Uterus (tissue), 4 donors: ENCODE data around the gene REL. TPM values are rescaled to one million over a fixed set of nuclear protein-coding genes. Genes with fewer than 3 reads are reported as not detected.
"Not testable (repeated sequence)": the region's sequence is repeated elsewhere in the genome, so short reads cannot be mapped to it uniquely, and the experiment has no call there.

Experiments
- DNase-seq, 2 donors: peaks; one replicate each; pipeline ENCODE4 v3.0.0-alpha.2; 2019 to 2020
- H3K27ac ChIP-seq, 2 donors: fragments of 200-600 bp; sonication (generic); 1 replicate in 1 of 2; 2 replicates in 1 of 2; pipeline ENCODE4 v1.5.1; 2016 to 2018
- H3K27me3 ChIP-seq, 2 donors: fragments of 200-600 bp; sonication (generic); one replicate each; pipeline ENCODE4 v1.5.1; 2018 to 2019; ENCODE audit warnings: control low read depth in 1 of 2
- H3K36me3 ChIP-seq, 2 donors: fragments of 200-600 bp; sonication (generic); one replicate each; pipeline ENCODE4 v1.5.1; 2019; ENCODE audit warnings: control low read depth in 1 of 2
- H3K4me1 ChIP-seq, 2 donors: fragments of 200-600 bp; sonication (generic); one replicate each; pipeline ENCODE4 v1.5.1; 2018 to 2019; ENCODE audit warnings: control low read depth in 1 of 2
- H3K4me3 ChIP-seq, 2 donors: fragments of 200-600 bp; sonication (generic); 1 replicate in 1 of 2; 2 replicates in 1 of 2; pipeline ENCODE4 v1.5.1; 2018 to 2019; ENCODE audit warnings: mild to moderate bottlenecking in 1 of 2
- H3K9me3 ChIP-seq, 2 donors: fragments of 200-600 bp; sonication (generic); one replicate each; pipeline ENCODE4 v1.5.1; 2019; ENCODE audit warnings: control low read depth in 1 of 2
- POLR2A ChIP-seq, 2 donors: fragments of 450-650 bp; IDR thresholded peaks; one replicate each; pipeline ENCODE4 v1.6.1; 2016; ENCODE audit warnings: antibody characterized with exemption in 2 of 2, mild to moderate bottlenecking in 1 of 2, moderate library complexity in 1 of 2
- intact Hi-C: fragments of 100-400 bp; cut with DNase I; formaldehyde crosslinking; loops from one replicate; pipeline ENCODE4 v1.15.1; 2023; ENCODE audit warnings: low total_unique reads
- total RNA-seq, 4 donors: library from RNA; depleted of rRNA in 3 of 4; stranded (reverse); fragments of >200 nt in 3 of 4; gene quantifications; one replicate each; pipeline versions ENCODE4 v1.1.0 to v1.2.4, GENCODE V29; 2014 to 2023
- TF ChIP-seq, protein P1 (sequence below), 4 experiments: fragments of 200-600 bp in 2 of 4; fragments of 450-650 bp in 2 of 4; sonication (generic) in 2 of 4; IDR thresholded peaks; one replicate each; pipeline ENCODE4 v1.5.1; 2016 to 2019; ENCODE audit warnings: antibody characterized with exemption in 4 of 4, mild to moderate bottlenecking in 2 of 4, moderate library complexity in 1 of 4
- donor health status: DM: yes; HTN: yes; CAD: no.

Gene REL
- total RNA-seq, 4 donors from 2014 or later, result 1.8 to 21.0 (median 12.2) TPM

DNA sequence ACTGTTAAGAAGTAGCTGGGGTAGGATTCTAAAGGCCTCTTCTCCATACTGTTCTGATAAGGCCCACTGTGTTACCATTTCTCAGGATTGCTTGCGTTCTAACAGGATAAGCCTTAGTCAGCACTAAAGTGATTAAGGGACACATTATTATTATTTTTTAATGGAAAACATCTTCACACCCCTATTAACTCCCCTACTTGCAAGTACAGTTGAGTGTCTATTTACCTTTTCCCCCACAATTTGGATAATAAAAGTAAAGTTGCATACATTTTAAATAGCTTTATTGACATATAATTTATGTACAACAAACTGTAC is 9.0 kb downstream of the REL start:
- no peaks in the 10 kb centered on the region for H3K27me3 ChIP-seq
- TF ChIP-seq, protein P1, sequence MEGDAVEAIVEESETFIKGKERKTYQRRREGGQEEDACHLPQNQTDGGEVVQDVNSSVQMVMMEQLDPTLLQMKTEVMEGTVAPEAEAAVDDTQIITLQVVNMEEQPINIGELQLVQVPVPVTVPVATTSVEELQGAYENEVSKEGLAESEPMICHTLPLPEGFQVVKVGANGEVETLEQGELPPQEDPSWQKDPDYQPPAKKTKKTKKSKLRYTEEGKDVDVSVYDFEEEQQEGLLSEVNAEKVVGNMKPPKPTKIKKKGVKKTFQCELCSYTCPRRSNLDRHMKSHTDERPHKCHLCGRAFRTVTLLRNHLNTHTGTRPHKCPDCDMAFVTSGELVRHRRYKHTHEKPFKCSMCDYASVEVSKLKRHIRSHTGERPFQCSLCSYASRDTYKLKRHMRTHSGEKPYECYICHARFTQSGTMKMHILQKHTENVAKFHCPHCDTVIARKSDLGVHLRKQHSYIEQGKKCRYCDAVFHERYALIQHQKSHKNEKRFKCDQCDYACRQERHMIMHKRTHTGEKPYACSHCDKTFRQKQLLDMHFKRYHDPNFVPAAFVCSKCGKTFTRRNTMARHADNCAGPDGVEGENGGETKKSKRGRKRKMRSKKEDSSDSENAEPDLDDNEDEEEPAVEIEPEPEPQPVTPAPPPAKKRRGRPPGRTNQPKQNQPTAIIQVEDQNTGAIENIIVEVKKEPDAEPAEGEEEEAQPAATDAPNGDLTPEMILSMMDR (IDR thresholded peaks at IDR 0.05), result no peak
- TF ChIP-seq POLR2A (IDR thresholded peaks at IDR 0.05), result no peak
- DNase-seq, result no peak
- H3K4me1 ChIP-seq, result peaks cover 0 to 5% of the 10 kb centered on the region in 2 donors
- H3K36me3 ChIP-seq, result no peaks in the 10 kb centered on the region
- H3K4me3 ChIP-seq, result no peak overlapping the region
- intact Hi-C loops, result no loop called here
- no peaks in the 10 kb centered on the region for H3K9me3 ChIP-seq
- H3K27ac ChIP-seq, result no peak overlapping the region

DNA sequence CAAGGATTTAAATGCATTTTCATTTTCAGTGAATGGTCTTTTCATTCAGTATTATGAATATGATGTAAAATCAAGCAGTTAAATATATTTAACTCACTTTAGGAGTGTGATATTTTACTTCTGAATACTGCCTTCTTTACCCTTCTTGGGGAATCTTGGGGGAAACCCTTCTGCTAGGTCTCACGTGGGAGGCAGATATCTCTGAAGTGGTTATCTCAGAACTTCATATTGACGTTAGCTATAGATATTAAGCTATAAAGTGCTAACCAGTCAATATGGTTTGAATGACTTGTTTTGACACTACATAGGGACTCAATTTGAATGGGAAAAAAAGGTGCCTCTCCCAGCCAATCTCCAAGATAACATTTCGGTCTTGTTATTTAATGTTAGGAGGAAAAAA is 9.8 kb downstream of the REL start:
- H3K27me3 ChIP-seq, result no peaks in the 10 kb centered on the region
- H3K4me1 ChIP-seq, result no peaks in the 10 kb centered on the region
- TF ChIP-seq, protein P1 (IDR thresholded peaks at IDR 0.05), result no peak
- TF ChIP-seq POLR2A (IDR thresholded peaks at IDR 0.05), result no peak
- intact Hi-C loops, result no loop called here
- H3K4me3 ChIP-seq, result no peak overlapping the region
- DNase-seq, result no peak
- no peaks in the 10 kb centered on the region for H3K36me3 ChIP-seq
- H3K27ac ChIP-seq, result no peak overlapping the region
- H3K9me3 ChIP-seq, result no peaks in the 10 kb centered on the region

DNA sequence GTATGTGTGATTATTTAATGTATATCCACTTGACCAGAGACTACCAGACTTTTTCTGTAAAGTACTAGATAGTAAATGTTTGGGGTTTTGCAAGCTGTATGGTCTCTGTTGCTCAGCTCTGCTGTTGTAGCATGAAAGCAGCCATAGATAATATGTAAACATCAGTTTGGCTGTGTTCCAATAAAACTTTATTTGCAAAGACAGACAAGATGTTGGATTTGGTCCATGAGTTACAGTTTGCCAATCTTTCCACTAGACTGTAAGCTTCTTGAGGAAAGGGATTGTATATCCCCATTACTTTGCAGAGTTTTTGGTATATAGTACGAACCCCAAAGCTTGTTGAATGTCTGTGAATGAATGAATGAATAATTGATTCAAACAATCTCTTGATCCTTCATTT is 17.2 kb downstream of the REL start:
- Histone ChIP-seq H3K27me3 (no peaks in the 10 kb centered on the region), H3K9me3 (no peaks in the 10 kb centered on the region), H3K36me3 (no peaks in the 10 kb centered on the region), H3K4me3 (no peak overlapping the region), H3K27ac (no peak overlapping the region), H3K4me1 (no peaks in the 10 kb centered on the region)
- intact Hi-C loops, result no loop called here
- no peak for TF ChIP-seq POLR2A (IDR thresholded peaks at IDR 0.05)
- TF ChIP-seq, protein P1 (IDR thresholded peaks at IDR 0.05), result no peak
- no peak for DNase-seq

DNA sequence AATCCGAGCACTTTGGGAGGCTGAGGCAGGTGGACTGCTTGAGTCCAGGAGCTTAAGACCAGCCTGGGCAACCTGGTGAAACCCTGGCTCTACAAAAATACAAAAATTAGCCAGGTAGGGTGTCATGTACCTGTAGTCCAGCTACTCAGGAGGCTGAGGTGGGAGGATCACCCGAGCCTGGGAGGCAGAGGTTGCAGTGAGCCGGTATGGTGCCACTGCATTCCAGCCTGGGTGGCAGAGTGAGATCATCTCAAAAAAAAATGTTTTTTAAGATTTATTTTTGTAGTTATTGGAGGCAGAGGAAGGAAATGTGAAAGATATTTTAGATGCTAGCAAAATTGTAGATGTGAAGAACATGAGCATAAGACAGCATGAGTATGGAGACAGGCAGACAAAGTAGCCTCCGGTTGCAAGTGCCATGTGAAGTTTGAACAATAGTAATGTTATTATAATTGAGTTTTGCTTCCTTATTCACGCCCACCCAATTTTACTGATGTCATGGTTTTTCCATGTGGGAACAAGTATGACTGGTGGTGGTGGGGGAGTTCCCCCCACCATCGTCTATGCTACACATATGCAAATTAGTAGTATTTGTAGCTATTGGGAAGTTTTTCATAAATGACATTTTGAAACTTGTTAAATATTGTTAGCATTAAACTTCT is 18.0 kb downstream of the REL start:
- no peaks in the 10 kb centered on the region for H3K9me3 ChIP-seq
- H3K36me3 ChIP-seq, result no peaks in the 10 kb centered on the region
- intact Hi-C loops, result no loop called here
- TF ChIP-seq POLR2A (IDR thresholded peaks at IDR 0.05), result no peak
- TF ChIP-seq, protein P1 (IDR thresholded peaks at IDR 0.05), result no peak
- no peak overlapping the region for H3K4me3 ChIP-seq
- H3K27me3 ChIP-seq, result no peaks in the 10 kb centered on the region
- DNase-seq, result no peak
- H3K27ac ChIP-seq, result no peak overlapping the region
- no peaks in the 10 kb centered on the region for H3K4me1 ChIP-seq

DNA sequence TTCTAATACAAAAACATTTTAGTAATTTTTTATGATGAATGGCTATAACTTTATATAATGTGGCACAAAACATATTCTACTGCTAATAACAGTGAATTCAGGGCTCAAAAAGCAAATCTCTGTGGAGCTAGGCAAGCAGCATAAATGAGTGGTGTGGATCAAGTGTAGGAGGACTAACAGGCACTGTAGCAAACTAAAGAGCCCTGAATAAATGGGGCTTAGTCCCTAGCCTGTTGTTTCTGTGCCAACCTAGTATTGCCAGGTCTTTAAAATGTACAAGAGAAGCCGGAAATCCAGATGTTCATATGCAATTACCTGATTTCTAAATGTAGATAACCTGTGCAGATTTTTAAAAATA is 18.5 kb downstream of the REL start:
- no peak for DNase-seq
- H3K36me3 ChIP-seq, result no peaks in the 10 kb centered on the region
- TF ChIP-seq, protein P1 (IDR thresholded peaks at IDR 0.05), result no peak
- intact Hi-C loops, result no loop called here
- H3K9me3 ChIP-seq, result no peaks in the 10 kb centered on the region
- H3K27ac ChIP-seq, result no peak overlapping the region
- H3K4me3 ChIP-seq, result no peak overlapping the region
- no peaks in the 10 kb centered on the region for H3K4me1 ChIP-seq
- no peaks in the 10 kb centered on the region for H3K27me3 ChIP-seq

DNA sequence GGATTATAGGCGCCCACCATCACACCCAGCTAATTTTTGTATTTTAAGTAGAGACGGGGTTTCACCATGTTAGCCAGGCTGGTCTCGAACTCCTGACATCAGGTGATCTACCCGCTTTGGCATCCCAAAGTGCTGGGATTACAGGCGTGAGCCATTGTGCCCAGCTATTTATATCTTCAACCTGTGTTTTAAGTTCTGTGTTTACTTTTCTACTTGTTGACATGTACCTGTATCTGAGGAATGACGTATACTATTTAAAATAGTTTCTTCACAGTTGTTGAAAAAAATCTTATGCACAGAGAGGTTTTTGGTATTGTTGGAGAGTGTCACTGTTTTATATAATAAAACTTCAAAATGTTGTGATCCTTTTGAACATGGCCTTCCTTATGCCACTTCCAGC is 19.9 kb downstream of the REL start:
- DNase-seq, H3K4me3 ChIP-seq, H3K4me1 ChIP-seq, H3K27ac ChIP-seq, H3K9me3 ChIP-seq, H3K36me3 ChIP-seq, intact Hi-C loops, H3K27me3 ChIP-seq: not testable (repeated sequence)

DNA sequence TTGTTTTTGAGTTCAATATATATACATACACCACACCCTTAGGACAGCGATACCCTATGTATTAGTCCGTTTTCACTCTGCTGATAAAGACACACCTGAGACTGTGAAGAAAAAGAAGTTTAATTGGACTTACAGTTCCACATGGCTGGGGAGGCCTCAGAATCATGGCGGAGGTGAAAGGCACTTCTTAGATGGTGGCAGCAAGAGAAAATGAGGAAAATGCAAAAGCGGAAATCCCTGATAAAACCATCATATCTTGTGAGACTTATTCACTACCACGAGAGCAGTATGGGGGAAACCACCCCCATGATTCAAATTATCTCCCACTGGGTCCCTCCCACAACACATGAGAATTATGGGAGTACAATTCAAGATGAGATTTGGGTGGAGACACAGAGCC is 24.5 kb downstream of the REL start:
- H3K27ac ChIP-seq, H3K36me3 ChIP-seq, DNase-seq, intact Hi-C loops, H3K27me3 ChIP-seq, H3K4me1 ChIP-seq, H3K4me3 ChIP-seq, H3K9me3 ChIP-seq: not testable (repeated sequence)
